Measurements from ENCODE around the gene PRR30. TPM values are rescaled to one million over a fixed set of nuclear protein-coding genes. Genes with fewer than 3 reads are reported as not detected.

Gene PRR30
- total and polyA plus RNA-seq, 10 of the 15 experiments (the other 5 are each of a cell fraction or from before 2014, with no cell fraction given): not detected

GRCh38 chr2:27164960-27165763 is 26.0 kb upstream of the PRR30 start (continued):
- no peak for TF ChIP-seq MAX (IDR thresholded peaks at IDR 0.05; ENCODE audit: low read depth, low read length)
- TF ChIP-seq PRDM15 (CRISPR knock-in tag; IDR thresholded peaks at IDR 0.05): no peak
- no peak for TF ChIP-seq ZNF622 (IDR thresholded peaks at IDR 0.05)
- no peak for TF ChIP-seq MEF2A (IDR thresholded peaks at IDR 0.05; ENCODE audit: insufficient read depth, low read depth, low read length)
- no peak for TF ChIP-seq RELA (IDR thresholded peaks at IDR 0.05; ENCODE audit: borderline replicate concordance, partially characterized antibody)
- TF ChIP-seq HCFC1 (IDR thresholded peaks at IDR 0.05; ENCODE audit: low read length): no peak
- TF ChIP-seq JUNB (IDR thresholded peaks at IDR 0.05): no peak
- TF ChIP-seq SIX5 (IDR thresholded peaks at IDR 0.05; ENCODE audit: low read depth, low read length, severe bottlenecking): no peak
- no peak for TF ChIP-seq CHD2 (IDR thresholded peaks at IDR 0.05; ENCODE audit: borderline replicate concordance, low read depth, low read length)
- TF ChIP-seq ZNF24 (IDR thresholded peaks at IDR 0.05): 0 out of 2 replicates have a peak, but pooled peaks have one; percentile 13
- TF ChIP-seq NFYA (IDR thresholded peaks at IDR 0.05; ENCODE audit: borderline replicate concordance, low read depth, low read length): no peak
- peak; percentile 63 to 70; a peak in 1 of 4 replicates for TF ChIP-seq IKZF2 (IDR thresholded peaks at IDR 0.05)
- no peak for TF ChIP-seq NR2C1 (IDR thresholded peaks at IDR 0.05)
- no peak for TF ChIP-seq CEBPB (IDR thresholded peaks at IDR 0.05; ENCODE audit: borderline replicate concordance in 1 of 2, low read depth in 2 of 2, low read length in 2 of 2)
- TF ChIP-seq ZNF687 (IDR thresholded peaks at IDR 0.05): no peak
- no peak for TF ChIP-seq NR2C2 (IDR thresholded peaks at IDR 0.05; ENCODE audit: borderline replicate concordance, control insufficient read depth, insufficient read length, low read depth)
- TF ChIP-seq POLR2A (IDR thresholded peaks at IDR 0.05; ENCODE audit: low read depth, low read length): no peak
- TF ChIP-seq, protein P1, sequence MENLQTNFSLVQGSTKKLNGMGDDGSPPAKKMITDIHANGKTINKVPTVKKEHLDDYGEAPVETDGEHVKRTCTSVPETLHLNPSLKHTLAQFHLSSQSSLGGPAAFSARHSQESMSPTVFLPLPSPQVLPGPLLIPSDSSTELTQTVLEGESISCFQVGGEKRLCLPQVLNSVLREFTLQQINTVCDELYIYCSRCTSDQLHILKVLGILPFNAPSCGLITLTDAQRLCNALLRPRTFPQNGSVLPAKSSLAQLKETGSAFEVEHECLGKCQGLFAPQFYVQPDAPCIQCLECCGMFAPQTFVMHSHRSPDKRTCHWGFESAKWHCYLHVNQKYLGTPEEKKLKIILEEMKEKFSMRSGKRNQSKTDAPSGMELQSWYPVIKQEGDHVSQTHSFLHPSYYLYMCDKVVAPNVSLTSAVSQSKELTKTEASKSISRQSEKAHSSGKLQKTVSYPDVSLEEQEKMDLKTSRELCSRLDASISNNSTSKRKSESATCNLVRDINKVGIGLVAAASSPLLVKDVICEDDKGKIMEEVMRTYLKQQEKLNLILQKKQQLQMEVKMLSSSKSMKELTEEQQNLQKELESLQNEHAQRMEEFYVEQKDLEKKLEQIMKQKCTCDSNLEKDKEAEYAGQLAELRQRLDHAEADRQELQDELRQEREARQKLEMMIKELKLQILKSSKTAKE (IDR thresholded peaks at IDR 0.05; ENCODE audit: low read depth, poor library complexity, severe bottlenecking): peak; percentile 50
- TF ChIP-seq GATAD2B (conservative IDR thresholded peaks at IDR 0.05; ENCODE audit: low read depth): 0 out of 2 replicates have a peak, but pooled peaks have one; percentile 30
- no peak for TF ChIP-seq NFYB (IDR thresholded peaks at IDR 0.05; ENCODE audit: insufficient read depth, low read depth, low read length)

Data from GM12878 (cell line).